ENCODE measurements around the gene GPR160.
"Not testable (repeated sequence)": the region's sequence is repeated elsewhere in the genome, so short reads cannot be mapped to it uniquely, and the experiment has no call there.

DNA sequence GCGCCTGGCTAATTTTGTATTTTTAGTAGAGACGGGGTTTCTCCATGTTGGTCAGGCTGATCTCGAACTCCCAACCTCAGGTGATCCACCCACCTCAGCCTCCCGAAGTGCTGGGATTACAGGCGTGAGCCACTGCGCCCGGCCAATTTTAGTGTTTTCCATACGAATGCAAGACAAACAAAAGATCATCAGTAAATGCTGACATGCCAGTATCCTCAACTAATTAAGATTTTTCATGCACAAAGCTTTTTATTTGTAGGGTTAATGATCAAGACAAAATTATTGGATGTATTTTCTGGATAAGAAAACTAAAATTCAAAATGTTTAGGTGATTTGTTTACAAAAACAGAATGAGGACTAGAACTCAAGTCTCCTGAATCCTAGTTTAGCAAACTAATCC is 76.4 kb downstream of the GPR160 start:
- not testable (repeated sequence) for TF ChIP-seq MAFG (tag; conservative IDR thresholded peaks at IDR 0.05); ZKSCAN1 (IDR thresholded peaks at IDR 0.05; ENCODE audit: low read depth, low read length); ZNF449 (CRISPR knock-in tag; IDR thresholded peaks at IDR 0.05); NRF1 (conservative IDR thresholded peaks at IDR 0.05 in 1 of 2, IDR thresholded peaks at IDR 0.05 in 1 of 2); BRCA1 (IDR thresholded peaks at IDR 0.05); BRCA1 (CRISPR knock-in tag; IDR thresholded peaks at IDR 0.05); CHD4 (IDR thresholded peaks at IDR 0.05; ENCODE audit: insufficient read depth, insufficient replicate concordance, low read depth, low read length, poor library complexity, severe bottlenecking); SOX6 (IDR thresholded peaks at IDR 0.05); EP300 (IDR thresholded peaks at IDR 0.05; ENCODE audit: low read length)
- TF ChIP-seq, protein P1, sequence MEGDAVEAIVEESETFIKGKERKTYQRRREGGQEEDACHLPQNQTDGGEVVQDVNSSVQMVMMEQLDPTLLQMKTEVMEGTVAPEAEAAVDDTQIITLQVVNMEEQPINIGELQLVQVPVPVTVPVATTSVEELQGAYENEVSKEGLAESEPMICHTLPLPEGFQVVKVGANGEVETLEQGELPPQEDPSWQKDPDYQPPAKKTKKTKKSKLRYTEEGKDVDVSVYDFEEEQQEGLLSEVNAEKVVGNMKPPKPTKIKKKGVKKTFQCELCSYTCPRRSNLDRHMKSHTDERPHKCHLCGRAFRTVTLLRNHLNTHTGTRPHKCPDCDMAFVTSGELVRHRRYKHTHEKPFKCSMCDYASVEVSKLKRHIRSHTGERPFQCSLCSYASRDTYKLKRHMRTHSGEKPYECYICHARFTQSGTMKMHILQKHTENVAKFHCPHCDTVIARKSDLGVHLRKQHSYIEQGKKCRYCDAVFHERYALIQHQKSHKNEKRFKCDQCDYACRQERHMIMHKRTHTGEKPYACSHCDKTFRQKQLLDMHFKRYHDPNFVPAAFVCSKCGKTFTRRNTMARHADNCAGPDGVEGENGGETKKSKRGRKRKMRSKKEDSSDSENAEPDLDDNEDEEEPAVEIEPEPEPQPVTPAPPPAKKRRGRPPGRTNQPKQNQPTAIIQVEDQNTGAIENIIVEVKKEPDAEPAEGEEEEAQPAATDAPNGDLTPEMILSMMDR (IDR thresholded peaks at IDR 0.05 in 2 of 3, conservative IDR thresholded peaks at IDR 0.05 in 1 of 3; ENCODE audit: insufficient read depth in 2 of 3, low read depth in 1 of 3, low read length in 3 of 3) = not testable (repeated sequence)

Data from K562 (cell line).